Suprapubic skin (tissue), 3 donors: ENCODE data around the gene RPUSD1.

Experiments used
- CTCF ChIP-seq, 2 donors: fragments of 200-600 bp in 1 of 2; fragments of 450-650 bp in 1 of 2; sonication (generic) in 1 of 2; IDR thresholded peaks; one replicate each; pipeline ENCODE4 v1.5.1; 2016 to 2019; ENCODE audit warnings: antibody characterized with exemption in 2 of 2, mild to moderate bottlenecking in 1 of 2, moderate library complexity in 1 of 2
- EP300 ChIP-seq: sonication (generic); formaldehyde crosslinking; IDR thresholded peaks from one replicate; pipeline ENCODE4 v1.6.1; 2017; ENCODE audit warnings: antibody characterized with exemption
- POLR2A ChIP-seq, 2 donors: fragments of 450-650 bp; IDR thresholded peaks; one replicate each; pipeline ENCODE4 v1.6.1; 2017; ENCODE audit warnings: antibody characterized with exemption in 2 of 2, mild to moderate bottlenecking in 2 of 2, moderate library complexity in 2 of 2

- TF ChIP-seq CTCF (IDR thresholded peaks at IDR 0.05) (no peak), POLR2A (IDR thresholded peaks at IDR 0.05) (no peak), EP300 (no peak)
These were observed 43.6 kb upstream of the RPUSD1 start for GRCh38 chr16:831571-832413.
